ENCODE results near the gene STOX2.

STOX2 gene

GRCh38 chr4:183989461-183989860, 84.4 kb downstream of the STOX2 start:
- DNase-seq: no peak

GRCh38 chr4:183989931-183990330, 84.8 kb downstream of the STOX2 start:
- no peak for DNase-seq

DNA sequence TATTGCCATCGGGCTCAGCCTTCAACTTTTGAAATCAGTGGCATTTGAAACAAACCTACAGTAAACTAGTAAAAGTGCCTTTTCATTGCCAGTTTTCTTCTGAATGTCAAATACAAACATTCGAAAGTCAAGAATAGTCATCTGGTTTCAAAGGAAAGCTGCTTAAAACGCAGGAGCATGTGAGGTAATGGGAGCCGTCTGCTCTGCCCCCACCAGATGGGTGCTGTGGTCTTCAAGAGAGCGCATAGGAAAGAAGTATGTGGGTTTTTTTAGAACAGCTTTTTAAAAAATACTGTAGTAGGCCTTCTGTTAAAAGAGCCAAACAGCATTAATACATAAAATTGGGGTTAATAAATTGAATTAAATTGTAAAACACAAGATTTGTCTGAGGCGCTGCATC, 88.6 kb downstream of the STOX2 start:
- no peak for DNase-seq

DNA sequence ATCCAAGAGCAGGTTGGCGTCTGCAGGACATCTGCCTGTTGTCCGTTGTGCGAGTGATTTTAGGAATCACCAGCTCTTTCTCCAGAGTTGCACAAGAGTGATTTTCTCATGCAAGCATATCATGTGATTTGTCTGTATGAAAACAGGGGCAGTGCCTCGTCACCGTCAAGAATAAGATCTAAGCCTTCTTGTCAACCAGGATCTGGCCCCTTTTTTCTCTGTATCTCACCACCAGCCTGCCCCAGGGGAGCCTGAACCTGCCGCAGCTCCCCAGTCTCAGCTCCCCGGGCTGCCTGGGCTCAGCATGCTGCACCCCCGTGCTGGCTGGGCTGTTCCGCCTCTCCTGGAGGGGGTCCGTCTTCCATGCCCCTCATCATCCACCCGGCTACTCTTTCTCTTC, 90.5 kb downstream of the STOX2 start:
- DNase-seq: no peak

GRCh38 chr4:183996868-183997267, 91.8 kb downstream of the STOX2 start:
- no peak for DNase-seq

GRCh38 chr4:183999435-183999834, 94.3 kb downstream of the STOX2 start:
- no peak for DNase-seq

DNA sequence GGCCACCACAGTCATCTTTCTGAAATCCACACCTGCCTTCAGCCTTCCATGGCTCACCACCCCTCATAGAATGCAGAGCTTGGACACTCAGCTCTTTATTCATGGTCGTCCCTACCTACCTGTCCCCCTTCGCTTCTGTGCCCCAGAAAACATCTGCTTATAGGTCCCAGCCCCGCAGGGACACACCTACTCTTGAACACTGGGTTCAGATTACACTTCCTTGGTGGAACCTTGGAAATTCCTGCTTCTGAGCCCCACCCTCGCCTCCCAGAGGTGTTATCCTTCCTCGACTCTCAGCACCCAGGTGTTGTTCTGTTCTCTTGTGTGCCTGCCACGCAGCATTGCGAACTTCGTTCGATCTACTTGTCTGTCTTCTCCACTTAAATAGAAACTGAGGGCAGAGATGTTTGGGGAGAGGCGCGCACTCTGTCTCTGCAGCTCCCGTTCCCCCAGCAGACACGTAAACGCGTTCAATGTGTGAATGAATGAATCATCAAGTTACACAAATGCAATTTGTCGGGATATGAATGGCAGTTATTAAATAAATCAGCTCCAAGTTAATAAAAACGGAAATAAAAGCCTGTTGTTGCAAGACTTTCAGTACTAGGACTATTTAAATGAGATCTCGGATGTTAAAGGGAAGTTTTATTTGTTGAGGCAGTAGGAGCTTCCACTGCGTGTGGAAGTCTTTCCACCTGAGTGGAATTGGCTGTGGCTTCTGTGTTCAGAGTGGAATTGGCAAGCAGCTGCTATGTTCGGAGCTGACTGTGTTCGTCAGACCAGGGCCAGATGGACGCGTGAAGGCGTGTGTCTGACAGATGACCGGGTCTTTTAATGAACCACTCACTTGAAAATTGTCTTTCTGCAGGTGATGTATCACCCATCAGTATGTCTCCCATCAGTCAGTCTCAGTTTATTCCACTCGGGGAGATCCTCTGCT, 95.6 kb downstream of the STOX2 start:
- no peak for DNase-seq

- DNase-seq: no peak
Observed at GRCh38 chr4:184003433-184003832, 98.3 kb downstream of the STOX2 start.

DNA sequence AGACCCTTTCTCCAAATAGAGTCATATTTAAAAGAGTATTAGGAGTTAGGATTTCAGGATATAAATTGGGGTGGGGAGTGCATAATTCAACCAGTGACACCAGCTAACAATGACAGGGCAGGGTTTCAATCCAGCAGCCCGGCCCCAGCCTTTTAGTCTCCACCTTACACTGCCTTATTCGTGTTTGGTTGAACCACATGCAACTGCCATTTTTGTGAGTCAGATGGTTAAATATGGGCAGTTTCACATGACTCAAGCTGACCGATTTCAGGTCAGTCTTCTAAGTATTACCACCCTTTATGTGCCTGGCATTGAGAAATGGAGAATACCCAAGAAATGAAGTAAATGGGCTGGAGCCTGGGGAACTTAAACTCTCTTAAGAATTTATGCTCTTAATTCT, 102.8 kb downstream of the STOX2 start:
- DNase-seq: no peak

- DNase-seq: no peak
Observed at GRCh38 chr4:184010696-184011095, 105.6 kb downstream of the STOX2 start.

- DNase-seq: no peak
Observed at GRCh38 chr4:184011826-184012380, 106.8 kb downstream of the STOX2 start.

- DNase-seq: no peak
Observed at GRCh38 chr4:184012937-184013336, 107.8 kb downstream of the STOX2 start.

GRCh38 chr4:184014301-184014700, 109.2 kb downstream of the STOX2 start:
- DNase-seq: no peak

- no peak for DNase-seq
Observed at GRCh38 chr4:184016759-184017668, 111.9 kb downstream of the STOX2 start.

DNA sequence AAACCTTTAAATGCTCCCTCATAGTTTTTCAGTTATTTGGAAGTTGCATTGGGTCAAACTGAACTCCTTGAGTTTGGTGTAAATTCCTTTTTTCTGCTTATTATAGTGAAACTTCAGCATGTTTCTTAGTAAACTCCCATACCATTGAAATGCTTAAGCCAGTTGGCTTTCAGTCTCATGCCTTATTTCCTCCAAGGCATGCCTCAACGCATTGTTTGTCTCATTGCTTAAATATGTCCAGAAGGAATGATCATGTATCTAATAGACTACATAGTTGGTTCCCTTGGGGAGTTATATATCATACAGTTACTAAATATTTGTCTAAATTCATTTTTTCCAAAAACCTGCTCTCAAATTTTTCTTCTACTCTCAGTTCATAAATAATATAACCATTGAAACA, 114.0 kb downstream of the STOX2 start:
- no peak for DNase-seq

DNA sequence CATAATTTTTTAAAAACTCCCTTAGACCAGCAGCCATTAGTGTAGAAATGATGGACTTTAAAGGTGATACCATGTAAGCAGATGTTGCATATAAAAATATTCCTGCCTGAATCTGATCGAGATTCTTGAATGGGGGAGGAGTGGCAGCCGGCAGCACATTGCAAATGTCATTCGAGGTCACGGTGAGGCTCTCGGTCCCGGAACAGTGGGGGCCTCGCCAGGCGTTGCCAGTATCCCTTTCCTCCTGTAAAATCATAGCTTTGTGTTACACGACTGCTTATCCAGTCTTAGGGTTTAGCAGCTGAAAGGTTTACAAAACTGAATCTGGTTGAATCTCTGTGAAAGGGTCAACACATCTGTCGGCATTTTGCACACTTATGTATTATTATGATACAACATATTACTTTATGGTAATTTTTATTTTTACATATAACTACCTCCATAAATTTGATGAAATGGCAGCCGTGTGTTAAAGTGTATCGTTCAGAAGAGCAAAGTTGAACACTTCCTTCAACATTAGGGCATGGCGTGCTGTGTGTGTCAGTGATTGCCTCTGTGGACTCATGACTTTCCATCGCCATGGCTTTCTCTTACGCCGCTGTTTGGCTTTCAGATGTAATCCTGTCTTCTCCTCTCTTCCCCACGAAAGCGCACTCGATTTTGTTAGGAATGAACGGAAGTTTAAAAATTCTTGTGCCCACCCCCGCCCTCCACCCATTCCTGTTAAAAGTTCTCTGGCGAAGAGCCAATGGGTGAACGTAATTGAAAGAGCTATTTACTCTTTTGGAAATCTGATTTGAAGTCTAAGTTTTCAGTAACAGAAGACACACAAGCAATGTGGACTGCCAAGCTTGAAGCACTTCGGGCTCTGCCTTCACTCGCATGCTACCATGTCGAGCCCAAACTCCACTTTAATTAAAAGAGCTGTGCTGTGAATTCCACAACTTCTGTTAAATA, 114.8 kb downstream of the STOX2 start:
- DNase-seq: no peak

GRCh38 chr4:184021389-184021788, 116.3 kb downstream of the STOX2 start:
- no peak for DNase-seq

DNA sequence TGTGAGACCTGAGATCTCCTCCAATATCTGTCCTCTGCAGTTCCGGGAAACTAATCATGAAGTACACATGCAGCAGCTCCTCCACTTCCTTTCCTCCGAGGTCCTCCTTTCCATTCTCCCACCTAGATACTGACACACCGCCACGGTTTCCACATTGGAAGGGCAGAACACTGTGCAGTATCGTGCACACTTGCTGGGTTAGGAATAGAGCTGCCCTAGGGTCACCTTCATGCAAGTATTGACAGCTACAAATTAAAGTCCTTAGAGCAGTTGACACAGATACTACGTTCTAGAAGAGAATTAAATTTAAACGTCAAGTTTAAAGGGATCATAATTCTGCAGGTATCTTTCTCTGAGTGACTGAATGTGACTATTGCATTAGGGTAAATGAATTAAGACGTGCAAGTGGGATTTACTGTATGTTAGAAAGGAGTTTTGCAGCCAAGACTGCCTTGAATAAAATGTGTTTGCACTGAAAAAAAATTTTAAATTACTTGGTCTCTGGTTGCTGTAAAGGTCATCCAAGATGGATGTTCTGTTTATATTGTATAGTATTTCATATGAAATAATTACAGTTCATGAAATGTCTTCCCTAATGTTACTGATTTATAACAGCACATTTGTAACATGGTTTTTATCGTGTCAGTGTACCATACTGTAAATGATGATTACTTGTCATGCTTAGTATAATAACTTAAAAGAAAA, 117.7 kb downstream of the STOX2 start:
- DNase-seq: no peak

DNA sequence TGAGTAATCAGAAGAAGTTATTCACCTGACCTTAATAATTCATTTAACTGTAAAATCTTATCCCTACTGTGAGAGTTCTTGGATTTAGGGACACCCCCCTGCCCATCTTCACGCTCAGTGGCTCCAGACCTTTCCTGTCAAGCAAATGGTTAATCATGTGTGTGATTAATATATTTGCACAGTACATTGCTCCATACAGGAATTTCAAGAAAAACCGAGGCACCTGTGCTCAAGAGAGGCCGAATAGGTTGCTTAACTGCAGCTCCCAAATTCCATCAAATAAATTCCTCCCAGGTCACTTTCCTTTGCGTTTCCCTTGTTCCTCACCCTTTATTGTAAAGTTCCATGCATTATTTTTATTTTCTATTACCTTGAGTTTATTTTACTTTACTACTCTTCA, 119.5 kb downstream of the STOX2 start:
- no peak for DNase-seq

DNA sequence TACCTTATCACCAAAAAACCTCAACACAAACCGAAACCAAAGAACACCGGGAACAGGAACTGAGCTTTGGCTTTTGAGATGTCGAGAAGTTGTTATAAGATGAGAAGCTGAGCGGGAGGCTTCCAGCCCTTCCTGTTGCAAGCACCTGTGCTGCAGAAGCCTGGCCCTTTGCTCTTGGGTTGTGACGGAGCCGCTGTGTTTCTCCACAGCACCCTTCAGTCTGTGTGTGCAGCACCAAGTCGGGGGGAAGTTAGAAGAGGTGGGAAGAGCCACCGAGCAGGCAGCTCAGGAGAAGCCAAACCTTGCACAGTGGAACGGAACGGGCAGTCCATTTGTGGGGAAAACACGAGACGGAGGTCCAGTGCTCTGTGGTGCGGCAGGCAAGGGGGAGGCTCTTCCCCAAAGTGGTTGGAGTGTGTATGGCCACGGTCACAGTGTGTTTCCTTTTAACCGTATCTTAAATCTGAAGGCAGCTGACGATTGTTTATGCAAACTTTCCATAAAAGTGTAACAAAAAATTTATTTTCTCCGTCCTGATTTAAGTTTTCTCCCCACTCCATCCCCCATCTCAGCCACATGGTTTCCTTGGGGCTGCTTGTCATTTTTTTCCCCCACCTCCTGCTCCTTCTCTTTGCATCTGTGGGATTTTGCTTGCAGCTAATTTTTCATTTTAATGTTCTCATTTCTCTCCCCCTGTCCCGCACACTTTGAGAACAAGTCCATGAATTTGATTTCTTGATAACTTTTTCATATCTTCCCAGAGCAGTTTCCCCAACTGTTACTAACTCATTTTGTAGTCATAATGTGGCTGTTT, 123.7 kb downstream of the STOX2 start:
- DNase-seq: no peak

GRCh38 chr4:184030036-184030435, 124.9 kb downstream of the STOX2 start:
- DNase-seq: no peak

Measured in activated CD4-positive, alpha-beta T cell treated with anti-CD3 and anti-CD28 coated beads, Interleukin-2, amount 50 U/mL, for 4 hours (primary cell).